ENCODE data around the gene GRIN1. TPM values are rescaled to one million over a fixed set of nuclear protein-coding genes. Genes with fewer than 3 reads are reported as not detected.

The GRIN1 gene
- not detected for polyA plus RNA-seq (ENCODE audit: insufficient read length)

DNA sequence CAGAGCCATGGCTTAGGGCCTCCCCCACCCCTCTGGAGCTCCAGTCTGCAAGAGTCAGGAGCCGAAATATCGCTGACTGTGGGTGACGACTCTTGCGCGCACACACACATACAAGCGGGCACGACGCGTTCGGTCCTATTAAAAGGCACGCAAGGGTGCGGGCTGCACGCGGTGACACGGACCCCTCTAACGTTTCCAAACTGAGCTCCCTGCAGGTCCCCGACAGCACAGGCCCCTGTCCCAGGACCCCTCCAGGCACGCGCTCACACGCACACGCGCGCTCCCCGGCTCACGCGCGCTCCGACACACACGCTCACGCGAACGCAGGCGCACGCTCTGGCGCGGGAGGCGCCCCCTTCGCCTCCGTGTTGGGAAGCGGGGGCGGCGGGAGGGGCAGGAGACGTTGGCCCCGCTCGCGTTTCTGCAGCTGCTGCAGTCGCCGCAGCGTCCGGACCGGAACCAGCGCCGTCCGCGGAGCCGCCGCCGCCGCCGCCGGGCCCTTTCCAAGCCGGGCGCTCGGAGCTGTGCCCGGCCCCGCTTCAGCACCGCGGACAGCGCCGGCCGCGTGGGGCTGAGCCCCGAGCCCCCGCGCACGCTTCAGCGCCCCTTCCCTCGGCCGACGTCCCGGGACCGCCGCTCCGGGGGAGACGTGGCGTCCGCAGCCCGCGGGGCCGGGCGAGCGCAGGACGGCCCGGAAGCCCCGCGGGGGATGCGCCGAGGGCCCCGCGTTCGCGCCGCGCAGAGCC is at the start of gene GRIN1:
Gene GRIN1 (plus strand): TSS at position 433 of the 746 bp plus-strand sequence. CDS start 333 bp downstream, outside the sequence.
- DNase-seq (ENCODE audit: low read depth): no peak

DNA sequence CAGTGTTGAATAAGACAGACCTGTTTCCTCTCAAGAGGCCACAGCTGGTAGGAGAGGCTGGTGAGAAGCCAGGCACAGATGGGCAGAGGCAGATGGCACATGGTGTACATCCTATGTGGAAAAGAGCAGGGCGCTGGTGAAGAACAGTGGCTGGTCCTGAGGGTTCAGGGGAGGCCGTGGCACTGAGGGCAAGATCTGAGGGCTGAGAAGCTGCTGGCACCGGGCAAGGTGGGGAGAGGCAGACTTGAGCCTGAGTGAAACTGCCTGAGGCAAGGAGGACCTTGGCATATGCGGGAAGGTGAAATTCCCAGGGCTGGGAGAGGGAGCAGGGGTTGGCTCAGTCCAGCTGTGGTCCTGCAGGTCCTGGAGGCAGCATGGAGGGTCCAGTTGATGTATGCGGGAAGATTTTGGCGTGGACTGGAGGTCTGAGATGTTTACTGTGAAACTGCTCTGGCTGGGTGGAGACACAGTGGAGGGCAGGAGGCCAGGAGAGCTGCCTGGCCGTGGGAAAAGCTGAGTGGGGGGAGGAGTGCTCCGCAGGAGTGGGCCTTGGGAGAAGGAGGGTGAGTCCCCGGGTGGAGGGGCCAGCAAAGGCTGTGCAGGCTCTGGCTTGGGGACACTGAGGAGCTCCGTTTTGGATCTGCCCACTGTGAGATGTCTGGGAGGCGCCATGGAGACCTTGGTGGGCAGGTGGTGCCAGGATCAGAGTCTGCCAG is 49.6 kb upstream of the GRIN1 start:
- DNase-seq (ENCODE audit: low read depth): no peak

DNA sequence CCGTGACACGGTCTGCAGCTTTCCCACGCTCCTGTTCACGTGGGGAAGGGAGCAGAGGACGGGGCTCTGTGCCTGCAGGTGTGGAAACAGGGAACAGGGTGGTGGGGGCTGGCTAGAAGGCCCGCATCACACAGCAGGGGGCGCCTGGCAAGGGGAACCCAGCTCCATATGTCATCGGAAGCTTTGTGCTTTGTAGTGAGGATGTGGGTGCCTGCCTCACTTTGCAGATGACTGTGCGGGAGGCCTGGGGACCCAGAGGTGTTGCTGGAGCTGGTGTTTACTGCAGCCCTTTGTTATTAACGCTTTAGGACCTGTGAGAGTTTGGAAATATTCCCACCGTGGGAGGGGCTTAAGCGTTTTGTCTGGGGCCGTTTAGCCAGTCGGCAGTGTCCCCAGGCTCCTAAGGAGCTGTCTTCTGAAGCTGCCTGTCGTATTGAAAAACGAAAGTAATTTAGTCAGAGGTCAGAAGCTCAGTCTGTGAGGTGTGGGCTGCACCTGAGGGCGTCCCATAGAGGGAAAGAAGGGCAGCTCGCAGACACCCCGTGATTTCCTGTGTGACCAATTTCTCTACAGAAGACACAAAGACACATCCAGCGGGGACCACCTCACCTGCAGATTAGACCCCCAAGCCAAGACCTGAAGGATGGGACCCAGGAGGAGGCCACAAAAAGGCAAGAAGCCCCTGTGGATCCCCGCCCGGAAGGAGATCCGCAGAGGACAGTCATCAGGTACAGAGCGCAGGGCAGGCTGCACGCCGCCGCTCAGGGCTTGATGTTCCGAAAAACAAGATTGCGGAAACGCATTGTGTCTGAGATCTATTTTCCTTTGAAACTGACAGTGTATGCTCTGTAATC is 43.1 kb upstream of the GRIN1 start:
- DNase-seq (ENCODE audit: low read depth): no peak

DNA sequence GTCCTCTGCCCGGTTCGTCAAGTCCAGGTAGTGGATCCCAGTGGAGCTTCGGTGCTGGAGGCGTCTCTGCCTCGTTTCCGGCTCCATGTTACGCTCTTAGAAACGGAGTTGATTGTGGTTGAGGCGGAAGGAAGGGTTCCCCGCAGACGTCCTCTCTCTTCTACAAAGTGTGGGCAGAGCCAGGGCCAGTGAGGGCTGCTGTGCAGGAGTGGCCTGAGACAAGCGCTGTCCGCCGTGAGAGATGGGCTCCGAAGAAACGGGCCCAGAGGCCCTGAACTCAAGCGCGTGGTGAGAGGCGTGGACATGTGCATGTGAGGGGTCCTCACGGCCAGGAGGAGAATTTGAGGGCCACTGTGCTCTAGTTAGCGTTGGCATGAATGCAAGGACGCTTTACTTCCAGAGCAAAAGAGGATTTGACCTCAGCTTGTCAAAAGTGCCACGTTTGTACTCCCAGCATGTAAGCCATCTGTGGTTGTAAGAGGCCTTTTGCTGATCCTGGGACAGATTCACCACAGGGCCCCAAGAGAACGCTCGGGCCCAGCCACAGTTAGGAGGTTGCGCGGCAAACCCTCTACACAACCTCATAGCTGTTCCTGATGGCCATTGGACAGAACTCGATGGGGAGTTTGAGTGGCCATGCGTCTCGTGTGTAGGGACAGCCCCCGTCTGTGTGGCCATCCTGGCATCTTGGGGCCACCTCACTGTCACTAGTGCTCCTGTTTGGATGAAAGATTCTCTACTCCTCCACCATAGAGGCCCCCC is 42.0 kb upstream of the GRIN1 start:
- DNase-seq (ENCODE audit: low read depth): no peak

GRCh38 chr9:137097761-137098462 is 41.0 kb upstream of the GRIN1 start:
- DNase-seq (ENCODE audit: low read depth): no peak

DNA sequence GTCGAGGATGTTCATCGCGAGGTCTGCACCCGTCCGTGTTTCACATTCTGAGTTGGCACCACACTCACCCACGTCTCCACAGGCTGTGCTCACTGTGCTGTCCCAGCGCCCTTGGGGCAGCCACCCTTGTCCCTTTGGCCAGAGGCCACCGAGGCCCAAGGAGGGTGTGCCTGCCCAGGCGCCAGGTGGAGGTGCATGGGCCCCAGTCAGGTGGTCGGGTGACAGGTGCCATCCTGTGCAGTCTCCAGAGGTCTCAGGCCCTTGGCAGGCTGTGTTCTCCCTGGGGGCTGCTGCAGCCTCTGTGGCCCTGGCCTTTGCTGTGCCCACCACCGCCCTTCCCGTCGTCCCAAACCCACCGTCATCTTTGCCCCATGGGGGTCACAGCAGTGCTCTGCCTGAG is 39.7 kb upstream of the GRIN1 start:
- no peak for DNase-seq (ENCODE audit: low read depth)

- no peak for DNase-seq (ENCODE audit: low read depth)
Observed at GRCh38 chr9:137103206-137103999, 35.6 kb upstream of the GRIN1 start.

DNA sequence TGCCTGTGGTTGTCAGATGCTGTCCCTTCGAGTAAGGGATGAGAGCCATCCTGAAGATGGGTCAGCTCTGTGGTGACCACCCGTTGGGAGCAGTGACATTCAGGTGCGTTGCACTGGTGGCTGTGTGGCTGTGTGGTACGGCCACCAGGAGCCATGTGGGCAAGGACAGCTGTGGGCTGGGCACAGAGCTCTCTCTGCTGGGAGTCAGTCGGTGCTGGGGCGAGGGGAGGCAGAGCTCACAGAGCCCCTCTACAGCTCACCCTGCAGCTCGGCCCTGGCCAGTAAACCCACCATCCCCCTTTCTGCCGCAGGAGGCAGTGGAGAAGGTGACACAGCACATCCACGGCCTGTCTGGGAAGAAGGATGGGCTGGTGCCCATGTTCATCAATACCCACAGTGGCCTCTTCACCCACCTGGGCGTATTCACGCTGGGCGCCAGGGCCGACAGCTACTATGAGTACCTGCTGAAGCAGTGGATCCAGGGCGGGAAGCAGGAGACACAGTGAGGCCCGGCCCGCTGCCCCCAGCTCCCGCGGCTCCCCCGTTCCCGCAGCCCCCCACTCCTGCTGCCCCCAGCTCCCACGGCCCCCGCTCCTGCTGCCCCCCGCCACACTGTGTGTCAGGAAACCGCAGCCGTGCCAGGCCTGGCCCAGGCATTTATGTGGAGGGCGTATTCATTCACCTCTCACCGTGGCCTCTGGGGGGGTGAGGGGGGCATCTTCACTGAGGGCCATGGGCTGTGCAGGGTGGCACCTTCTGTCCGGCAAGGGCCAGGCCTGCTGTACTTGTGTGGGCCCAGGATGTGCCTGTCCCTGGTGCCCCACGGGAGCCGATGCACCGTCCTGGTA is 32.9 kb upstream of the GRIN1 start:
- no peak for DNase-seq (ENCODE audit: low read depth)

- DNase-seq (ENCODE audit: low read depth): no peak
Observed at GRCh38 chr9:137106662-137107250, 32.2 kb upstream of the GRIN1 start.

DNA sequence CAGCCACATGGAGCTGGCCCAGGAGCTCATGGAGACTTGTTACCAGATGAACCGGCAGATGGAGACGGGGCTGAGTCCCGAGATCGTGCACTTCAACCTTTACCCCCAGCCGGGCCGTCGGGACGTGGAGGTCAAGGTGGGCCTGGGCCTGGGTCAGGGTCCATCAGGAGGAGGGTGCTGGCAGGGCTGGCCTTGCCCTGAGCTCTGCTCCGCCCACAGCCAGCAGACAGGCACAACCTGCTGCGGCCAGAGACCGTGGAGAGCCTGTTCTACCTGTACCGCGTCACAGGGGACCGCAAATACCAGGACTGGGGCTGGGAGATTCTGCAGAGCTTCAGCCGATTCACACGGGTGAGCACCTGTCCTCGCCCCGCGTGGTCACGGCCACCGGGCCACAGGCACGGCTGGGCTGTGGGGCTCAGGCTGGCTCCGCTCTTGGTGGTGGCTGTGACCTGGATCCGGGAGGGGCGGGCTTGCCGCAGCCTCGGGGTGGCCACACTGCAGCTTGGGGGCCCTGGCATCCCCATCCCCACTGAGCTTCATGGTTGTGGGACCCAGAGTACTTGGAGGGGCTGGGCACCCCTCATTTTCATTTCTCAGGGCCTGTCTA is 31.5 kb upstream of the GRIN1 start:
- DNase-seq (ENCODE audit: low read depth): no peak

GRCh38 chr9:137107982-137108381 is 31.0 kb upstream of the GRIN1 start:
- no peak for DNase-seq (ENCODE audit: low read depth)

- no peak for DNase-seq (ENCODE audit: low read depth)
Observed at GRCh38 chr9:137108608-137109249, 30.2 kb upstream of the GRIN1 start.

- no peak for DNase-seq (ENCODE audit: low read depth)
Observed at GRCh38 chr9:137109250-137110146, 29.5 kb upstream of the GRIN1 start.

GRCh38 chr9:137110147-137110910 is 28.6 kb upstream of the GRIN1 start:
- DNase-seq (ENCODE audit: low read depth): no peak

DNA sequence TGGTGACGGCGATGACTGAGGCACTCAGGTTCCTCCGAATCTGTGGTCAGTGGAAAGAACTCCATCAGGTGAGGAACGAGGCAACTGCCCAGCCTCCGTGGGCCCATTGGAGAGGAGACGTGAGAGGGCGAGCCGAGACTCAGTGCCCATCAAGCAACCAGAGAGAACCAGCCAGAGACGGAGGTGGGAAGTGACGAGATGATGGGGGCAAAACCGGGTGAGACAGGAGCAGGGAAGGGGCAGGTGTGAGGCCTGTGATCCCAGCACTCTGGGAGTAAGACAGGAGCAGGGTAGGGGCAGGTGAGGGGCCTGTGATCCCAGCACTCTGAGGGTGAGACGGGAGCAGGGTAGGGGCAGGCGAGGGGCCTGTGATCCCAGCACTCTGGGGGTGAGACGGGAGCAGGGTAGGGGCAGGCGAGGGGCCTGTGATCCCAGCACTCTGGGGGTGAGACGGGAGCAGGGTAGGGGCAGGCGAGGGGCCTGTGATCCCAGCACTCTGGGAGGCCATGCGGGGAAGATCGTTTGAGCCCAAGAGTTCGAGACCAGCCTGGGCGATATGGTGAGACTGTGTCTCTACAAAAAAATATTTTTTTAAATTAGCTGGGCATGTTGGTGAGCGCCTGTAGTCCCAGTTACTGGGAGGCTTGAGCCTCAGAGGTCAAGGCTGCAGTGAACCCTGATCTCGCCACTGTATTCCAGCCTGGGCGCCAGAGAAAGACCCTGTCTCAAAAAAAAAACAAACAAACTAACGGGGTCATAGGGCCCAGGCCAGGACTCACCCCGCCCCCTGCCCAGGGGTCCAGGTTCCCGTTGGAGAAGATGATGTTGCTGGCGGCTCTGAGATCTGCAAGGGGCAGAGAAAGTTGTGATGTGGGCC is 27.8 kb upstream of the GRIN1 start:
- no peak for DNase-seq (ENCODE audit: low read depth)
